OCI-LY3 (cell line): Measurements from ENCODE around the gene OS9.
"Not testable (repeated sequence)": the region's sequence is repeated elsewhere in the genome, so short reads cannot be mapped to it uniquely, and the experiment has no call there.

Source experiments
- H2AFZ ChIP-seq: fragments of 200-600, 300-600 bp; shearing (Covaris generic); 2 replicates; pipeline ENCODE4 v1.6.0; 2014; ENCODE audit warnings: antibody characterized with exemption, low read depth, low read length
- H3K27ac ChIP-seq: fragments of 200-600, 300-600 bp; sonication (generic); 2 replicates; pipeline ENCODE4 v1.5.1; 2014; ENCODE audit warnings: mild to moderate bottlenecking, low read length, moderate library complexity, mixed read lengths
- H3K27me3 ChIP-seq: fragments of 200-600, 300-600 bp; sonication (generic); 2 replicates; pipeline ENCODE4 v1.6.1; 2014; ENCODE audit warnings: low read depth, low read length, mixed read lengths
- H3K36me3 ChIP-seq: fragments of 200-600, 300-600 bp; sonication (generic); replicated peaks from 2 replicates; pipeline ENCODE3; 2014; ENCODE audit warnings: low read depth, low read length, mixed read lengths
- H3K4me1 ChIP-seq: fragments of 300-600, 200-600 bp; sonication (generic); 2 replicates; pipeline ENCODE4 v1.6.1; 2014; ENCODE audit warnings: low read length, mixed read lengths
- H3K4me2 ChIP-seq: fragments of 200-600, 300-600 bp; sonication (generic); 2 replicates; pipeline ENCODE4 v1.6.1; 2014; ENCODE audit warnings: low read length, mixed read lengths
- H3K4me3 ChIP-seq: fragments of 300-600, 200-600 bp; sonication (generic); 2 replicates; pipeline ENCODE4 v1.5.1; 2014; ENCODE audit warnings: antibody characterized with exemption, mild to moderate bottlenecking, low read length, moderate library complexity
- H3K79me2 ChIP-seq: fragments of 300-600, 200-600 bp; shearing (Covaris generic); 2 replicates; pipeline ENCODE4 v1.6.1; 2014; ENCODE audit warnings: mild to moderate bottlenecking, low read length, mixed read lengths
- H3K9ac ChIP-seq: fragments of 300-600, 200-600 bp; shearing (Covaris generic); 2 replicates; pipeline ENCODE4 v1.6.0; 2014; ENCODE audit warnings: mild to moderate bottlenecking, low read length, moderate library complexity
- H3K9me3 ChIP-seq: fragments of 200-600, 300-600 bp; shearing (Covaris generic); 2 replicates; pipeline ENCODE4 v1.6.1; 2014; ENCODE audit warnings: low read length, mixed read lengths; ENCODE audit not compliant: insufficient read depth
- H4K20me1 ChIP-seq: fragments of 200-600, 300-600 bp; sonication (generic); 2 replicates; pipeline ENCODE4 v1.6.1; 2016; ENCODE audit warnings: low read length, mixed read lengths; ENCODE audit not compliant: insufficient read depth
- EZH2phosphoT487 ChIP-seq: fragments of 200-600 bp; shearing (Covaris generic); IDR thresholded peaks from 2 replicates; pipeline ENCODE4 v1.6.1; 2018; ENCODE audit warnings: antibody characterized with exemption, mixed run types, low read depth
- TF ChIP-seq, protein P1 (sequence below): fragments of 200-600, 300-600 bp; sonication (generic); IDR thresholded peaks from 2 replicates; pipeline ENCODE4 v1.5.1; 2014; ENCODE audit warnings: antibody characterized with exemption, low read length, low read depth

Gene OS9

DNA sequence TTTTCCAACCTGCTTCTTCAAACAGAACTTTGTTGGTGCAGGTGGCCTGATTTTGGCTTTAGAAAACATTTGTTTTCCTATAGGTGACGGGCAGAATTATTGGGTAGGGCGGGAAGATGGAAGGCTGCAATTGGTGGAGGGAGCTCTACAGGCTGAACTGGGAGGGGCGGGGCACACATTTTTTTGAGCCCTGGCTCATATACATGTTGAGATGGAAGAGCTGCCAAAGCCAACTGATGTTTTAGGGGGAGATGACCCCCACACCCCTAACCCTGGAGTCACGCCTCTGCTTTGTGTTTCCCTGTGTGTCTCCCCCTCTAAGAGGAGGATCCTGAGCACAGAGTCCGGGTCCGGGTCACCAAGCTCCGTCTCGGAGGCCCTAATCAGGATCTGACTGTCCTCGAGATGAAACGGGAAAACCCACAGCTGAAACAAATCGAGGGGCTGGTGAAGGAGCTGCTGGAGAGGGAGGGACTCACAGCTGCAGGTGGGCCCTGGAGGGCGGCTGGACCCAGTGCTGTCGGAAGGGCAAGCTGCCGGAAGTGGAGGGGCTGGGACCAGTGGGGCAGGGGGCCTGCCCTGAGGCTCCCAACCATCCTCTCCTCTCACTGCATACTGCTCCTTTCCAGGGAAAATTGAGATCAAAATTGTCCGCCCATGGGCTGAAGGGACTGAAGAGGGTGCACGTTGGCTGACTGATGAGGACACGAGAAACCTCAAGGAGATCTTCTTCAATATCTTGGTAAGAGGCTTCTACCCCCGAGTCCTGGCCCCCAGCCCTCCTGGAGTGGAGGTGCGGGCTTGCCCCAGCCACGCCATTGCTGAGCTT is 26.1 kb downstream of the OS9 start:
- no peak for TF ChIP-seq EZH2phosphoT487
- TF ChIP-seq, protein P1, sequence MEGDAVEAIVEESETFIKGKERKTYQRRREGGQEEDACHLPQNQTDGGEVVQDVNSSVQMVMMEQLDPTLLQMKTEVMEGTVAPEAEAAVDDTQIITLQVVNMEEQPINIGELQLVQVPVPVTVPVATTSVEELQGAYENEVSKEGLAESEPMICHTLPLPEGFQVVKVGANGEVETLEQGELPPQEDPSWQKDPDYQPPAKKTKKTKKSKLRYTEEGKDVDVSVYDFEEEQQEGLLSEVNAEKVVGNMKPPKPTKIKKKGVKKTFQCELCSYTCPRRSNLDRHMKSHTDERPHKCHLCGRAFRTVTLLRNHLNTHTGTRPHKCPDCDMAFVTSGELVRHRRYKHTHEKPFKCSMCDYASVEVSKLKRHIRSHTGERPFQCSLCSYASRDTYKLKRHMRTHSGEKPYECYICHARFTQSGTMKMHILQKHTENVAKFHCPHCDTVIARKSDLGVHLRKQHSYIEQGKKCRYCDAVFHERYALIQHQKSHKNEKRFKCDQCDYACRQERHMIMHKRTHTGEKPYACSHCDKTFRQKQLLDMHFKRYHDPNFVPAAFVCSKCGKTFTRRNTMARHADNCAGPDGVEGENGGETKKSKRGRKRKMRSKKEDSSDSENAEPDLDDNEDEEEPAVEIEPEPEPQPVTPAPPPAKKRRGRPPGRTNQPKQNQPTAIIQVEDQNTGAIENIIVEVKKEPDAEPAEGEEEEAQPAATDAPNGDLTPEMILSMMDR: no peak
- Histone ChIP-seq H3K79me2 (no peaks in the 10 kb centered on the region), H2AFZ (no peak overlapping the region), H3K9me3 (no peaks in the 10 kb centered on the region), H3K27ac (no peak overlapping the region), H3K4me2 (no peak overlapping the region), H3K4me3 (no peak overlapping the region), H3K36me3 (peaks cover 17% of the 10 kb centered on the region), H4K20me1 (no peaks in the 10 kb centered on the region), H3K9ac (no peak overlapping the region), H3K27me3 (no peaks in the 10 kb centered on the region), H3K4me1 (no peaks in the 10 kb centered on the region)

DNA sequence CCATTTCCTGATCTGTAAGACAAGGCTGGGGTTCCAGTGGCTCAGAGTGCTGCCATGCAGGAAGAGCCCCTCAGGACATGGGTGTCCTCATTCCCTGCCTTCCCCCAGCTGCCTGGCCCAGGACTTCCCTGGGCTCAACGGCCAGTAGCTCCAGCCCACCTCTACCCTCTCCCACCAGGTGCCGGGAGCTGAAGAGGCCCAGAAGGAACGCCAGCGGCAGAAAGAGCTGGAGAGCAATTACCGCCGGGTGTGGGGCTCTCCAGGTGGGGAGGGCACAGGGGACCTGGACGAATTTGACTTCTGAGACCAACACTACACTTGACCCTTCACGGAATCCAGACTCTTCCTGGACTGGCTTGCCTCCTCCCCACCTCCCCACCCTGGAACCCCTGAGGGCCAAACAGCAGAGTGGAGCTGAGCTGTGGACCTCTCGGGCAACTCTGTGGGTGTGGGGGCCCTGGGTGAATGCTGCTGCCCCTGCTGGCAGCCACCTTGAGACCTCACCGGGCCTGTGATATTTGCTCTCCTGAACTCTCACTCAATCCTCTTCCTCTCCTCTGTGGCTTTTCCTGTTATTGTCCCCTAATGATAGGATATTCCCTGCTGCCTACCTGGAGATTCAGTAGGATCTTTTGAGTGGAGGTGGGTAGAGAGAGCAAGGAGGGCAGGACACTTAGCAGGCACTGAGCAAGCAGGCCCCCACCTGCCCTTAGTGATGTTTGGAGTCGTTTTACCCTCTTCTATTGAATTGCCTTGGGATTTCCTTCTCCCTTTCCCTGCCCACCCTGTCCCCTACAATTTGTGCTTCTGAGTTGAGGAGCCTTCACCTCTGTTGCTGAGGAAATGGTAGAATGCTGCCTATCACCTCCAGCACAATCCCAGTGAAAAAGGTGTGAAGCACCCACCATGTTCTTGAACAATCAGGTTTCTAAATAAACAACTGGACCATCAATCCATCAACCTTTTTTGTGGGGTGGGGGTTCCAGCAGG is 27.0 kb downstream of the OS9 start:
- Histone ChIP-seq H3K79me2 (no peaks in the 10 kb centered on the region), H2AFZ (no peak overlapping the region), H3K27me3 (no peaks in the 10 kb centered on the region), H3K9ac (no peak overlapping the region), H3K4me2 (no peak overlapping the region), H3K9me3 (no peaks in the 10 kb centered on the region), H3K36me3 (peaks cover 19% of the 10 kb centered on the region), H3K4me1 (no peaks in the 10 kb centered on the region), H3K27ac (no peak overlapping the region), H3K4me3 (no peak overlapping the region), H4K20me1 (no peaks in the 10 kb centered on the region)
- TF ChIP-seq, protein P1: no peak
- no peak for TF ChIP-seq EZH2phosphoT487

DNA sequence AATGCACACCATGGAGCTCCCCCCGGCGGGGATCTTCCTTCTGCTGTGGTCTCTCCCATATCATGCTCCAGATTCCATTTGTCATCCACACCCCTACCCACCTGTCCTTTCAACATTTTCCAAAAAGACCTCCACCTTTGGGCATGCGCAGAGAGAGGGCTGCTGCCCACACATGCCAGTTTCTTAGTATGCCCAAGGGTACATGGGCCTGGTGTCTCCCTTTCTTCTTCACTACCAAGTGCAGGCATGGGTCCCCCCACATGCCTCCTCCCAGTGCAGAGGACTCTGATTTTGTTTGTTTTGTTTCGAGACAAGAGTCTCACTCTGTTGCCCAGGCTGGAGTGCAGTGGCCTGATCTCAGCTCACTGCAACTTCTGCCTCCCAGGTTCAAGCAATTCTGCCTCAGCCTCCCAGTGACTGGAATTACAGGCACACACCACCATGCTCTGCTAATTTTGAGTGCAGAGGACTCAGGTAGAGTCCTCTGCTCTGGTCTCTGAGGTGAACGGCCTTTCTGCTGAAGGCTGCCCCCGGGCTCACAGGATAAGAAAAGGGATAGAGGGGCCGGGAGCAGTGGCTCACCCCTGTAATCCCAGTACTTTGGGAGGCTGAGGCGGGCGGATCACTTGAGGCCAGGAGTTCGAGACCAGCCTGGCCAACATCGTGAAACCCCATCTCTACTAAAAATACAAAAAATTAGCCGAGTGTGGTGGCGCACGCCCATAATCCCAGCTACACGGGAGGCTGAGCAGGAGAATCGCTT is 28.1 kb downstream of the OS9 start:
- not testable (repeated sequence) for H3K4me3 ChIP-seq, H3K79me2 ChIP-seq, H3K27ac ChIP-seq, H3K27me3 ChIP-seq, H3K4me2 ChIP-seq, H4K20me1 ChIP-seq, H3K4me1 ChIP-seq, H3K9me3 ChIP-seq, H3K9ac ChIP-seq, H2AFZ ChIP-seq
- H3K36me3 ChIP-seq: peaks cover 18% of the 10 kb centered on the region

DNA sequence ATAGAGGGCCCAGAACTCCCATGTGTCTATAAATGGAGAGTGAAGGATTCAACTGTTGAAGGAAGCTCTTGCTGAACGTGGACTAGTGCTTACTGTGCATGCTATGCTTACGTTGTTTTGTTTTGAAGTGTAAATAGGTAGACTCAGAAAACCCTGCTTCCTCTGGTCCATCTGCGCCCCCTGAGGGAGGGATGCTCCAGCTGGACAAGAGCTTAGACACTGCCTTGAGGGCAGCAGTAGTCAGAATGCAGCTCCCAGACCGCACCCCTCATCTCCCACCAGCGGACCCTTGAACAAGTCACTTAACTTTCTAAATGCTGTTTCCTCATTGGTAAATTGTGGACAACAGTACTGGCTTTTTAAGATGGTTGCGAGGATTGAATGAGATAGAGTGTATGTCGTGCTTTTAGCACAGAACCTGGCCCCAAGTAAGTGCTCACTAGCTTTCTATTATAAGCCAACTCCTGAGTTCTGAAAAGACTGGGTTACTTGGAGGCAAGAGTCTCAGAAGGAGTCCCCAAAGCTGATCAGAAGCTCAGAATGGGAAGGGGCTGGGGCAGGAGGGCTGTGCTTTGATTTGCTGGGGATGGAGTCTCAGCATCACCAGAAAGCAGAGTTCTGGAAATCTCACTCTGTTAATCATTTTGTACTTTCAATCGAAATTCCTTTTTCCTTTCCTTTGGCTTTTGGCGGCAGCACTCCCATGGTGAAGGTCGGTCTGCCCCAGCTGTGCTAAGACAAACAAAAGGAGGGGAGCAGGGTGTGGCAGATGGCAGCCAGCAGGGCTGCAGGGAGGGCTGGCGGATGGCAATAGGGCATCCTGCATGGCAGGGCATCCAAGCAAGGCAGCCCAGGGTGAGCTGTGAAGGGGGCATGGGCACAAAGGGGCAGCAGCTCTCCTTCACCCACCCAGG is 29.0 kb downstream of the OS9 start:
- H3K27ac ChIP-seq: no peak overlapping the region
- H2AFZ ChIP-seq: no peak overlapping the region
- no peak overlapping the region for H3K4me2 ChIP-seq
- no peaks in the 10 kb centered on the region for H4K20me1 ChIP-seq
- no peaks in the 10 kb centered on the region for H3K4me1 ChIP-seq
- H3K27me3 ChIP-seq: no peaks in the 10 kb centered on the region
- H3K9ac ChIP-seq: no peak overlapping the region
- no peaks in the 10 kb centered on the region for H3K9me3 ChIP-seq
- no peaks in the 10 kb centered on the region for H3K79me2 ChIP-seq
- TF ChIP-seq, protein P1: no peak
- TF ChIP-seq EZH2phosphoT487: no peak
- no peak overlapping the region for H3K4me3 ChIP-seq
- H3K36me3 ChIP-seq: peaks cover 21% of the 10 kb centered on the region
